ENCODE data around the gene APC2.
"Not testable (repeated sequence)": the region's sequence is repeated elsewhere in the genome, so short reads cannot be mapped to it uniquely, and the experiment has no call there.

Gene APC2

DNA sequence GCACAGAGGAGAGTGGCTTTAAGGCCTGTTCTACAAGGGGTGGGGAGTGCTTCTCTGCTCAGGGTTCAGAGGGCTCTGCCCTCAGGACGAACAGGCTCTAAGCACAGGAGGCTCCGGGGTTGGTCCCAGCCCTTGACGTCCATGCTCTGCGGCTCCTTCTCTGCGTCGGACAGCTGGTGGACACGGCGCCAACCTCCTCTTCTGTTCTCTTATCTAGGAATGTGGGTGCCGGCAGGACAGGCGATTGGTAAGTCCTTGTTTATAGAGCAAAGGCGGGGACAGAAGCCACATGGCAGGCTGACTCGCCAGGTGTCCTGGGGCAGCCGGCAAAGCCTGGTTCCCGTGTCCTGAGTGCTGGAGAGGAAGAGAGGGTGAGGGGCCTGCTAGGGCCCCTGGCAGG is 20.2 kb upstream of the APC2 start:
- DNase-seq, result no peak

DNA sequence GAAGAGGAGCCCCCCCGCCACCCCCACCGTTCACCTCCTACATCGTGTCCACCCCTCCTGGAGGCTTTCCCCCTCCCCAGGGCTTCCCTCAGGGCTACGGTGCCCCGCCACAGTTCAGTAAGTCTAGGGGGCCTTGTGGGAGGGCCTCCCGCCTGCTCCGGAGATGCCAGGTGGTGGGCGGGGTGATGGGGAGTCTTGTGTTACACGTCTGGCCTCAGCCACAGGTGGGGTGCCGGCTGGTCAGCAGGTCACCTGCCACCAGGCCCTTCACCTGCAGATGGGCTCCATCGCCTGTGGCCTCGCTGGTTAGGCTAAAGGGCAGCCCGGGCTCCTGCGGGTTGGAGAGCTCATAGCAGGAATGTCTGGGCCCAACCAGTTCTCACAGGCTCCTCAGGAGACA is 19.7 kb upstream of the APC2 start:
- DNase-seq, result no peak

DNA sequence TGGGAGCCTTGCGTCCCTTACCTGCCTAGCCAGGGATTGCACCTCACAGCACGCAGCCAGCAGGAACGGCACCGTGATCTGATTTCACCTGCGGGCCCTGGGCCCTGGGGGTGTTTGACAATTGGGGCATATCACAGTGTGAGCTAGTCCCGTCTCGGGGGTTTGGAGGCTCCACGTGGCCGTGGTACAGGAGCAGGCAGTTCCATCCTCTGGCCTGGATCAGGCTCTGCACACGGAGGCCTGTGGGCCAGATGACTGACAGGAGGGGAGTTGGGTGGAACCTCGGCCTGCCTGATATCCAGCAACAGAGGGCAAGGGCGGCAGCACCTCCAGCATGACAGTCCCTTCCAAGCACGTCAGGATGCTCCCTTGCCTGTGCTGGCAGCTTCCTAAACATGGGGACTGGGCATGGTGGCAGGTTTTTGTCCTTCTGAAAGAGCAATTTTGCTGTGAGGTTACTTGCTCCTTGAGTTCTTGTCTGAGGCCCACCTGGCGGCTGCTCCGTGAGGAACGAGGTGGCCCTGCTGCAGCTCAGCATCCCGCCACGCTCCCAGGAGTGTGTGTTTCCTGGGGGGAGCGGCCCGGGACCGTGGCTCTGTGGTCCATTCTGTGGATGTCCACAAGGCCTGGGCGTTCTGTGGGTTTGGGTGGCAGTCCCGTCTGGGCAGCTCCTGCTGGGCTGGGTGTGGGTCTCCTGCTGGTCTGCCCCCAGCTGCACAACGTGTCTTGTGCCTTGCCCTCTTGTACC is 18.0 kb upstream of the APC2 start:
- DNase-seq, result no peak

DNA sequence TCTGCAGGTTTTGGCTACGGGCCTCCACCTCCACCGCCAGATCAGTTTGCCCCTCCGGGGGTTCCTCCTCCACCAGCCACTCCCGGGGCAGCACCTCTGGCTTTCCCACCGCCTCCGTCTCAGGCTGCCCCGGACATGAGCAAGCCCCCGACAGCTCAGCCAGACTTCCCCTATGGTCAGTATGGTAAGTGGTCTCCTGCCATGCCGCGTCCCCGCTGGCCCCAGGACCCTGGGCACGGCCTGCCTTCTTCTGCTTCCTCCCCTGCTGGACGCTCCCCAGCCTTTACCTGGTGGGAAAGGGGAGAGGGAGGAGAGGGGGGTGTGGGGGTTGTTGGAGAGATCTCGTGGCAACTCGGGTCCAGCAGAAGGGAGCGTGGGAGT is 17.4 kb upstream of the APC2 start:
- DNase-seq, result no peak

DNA sequence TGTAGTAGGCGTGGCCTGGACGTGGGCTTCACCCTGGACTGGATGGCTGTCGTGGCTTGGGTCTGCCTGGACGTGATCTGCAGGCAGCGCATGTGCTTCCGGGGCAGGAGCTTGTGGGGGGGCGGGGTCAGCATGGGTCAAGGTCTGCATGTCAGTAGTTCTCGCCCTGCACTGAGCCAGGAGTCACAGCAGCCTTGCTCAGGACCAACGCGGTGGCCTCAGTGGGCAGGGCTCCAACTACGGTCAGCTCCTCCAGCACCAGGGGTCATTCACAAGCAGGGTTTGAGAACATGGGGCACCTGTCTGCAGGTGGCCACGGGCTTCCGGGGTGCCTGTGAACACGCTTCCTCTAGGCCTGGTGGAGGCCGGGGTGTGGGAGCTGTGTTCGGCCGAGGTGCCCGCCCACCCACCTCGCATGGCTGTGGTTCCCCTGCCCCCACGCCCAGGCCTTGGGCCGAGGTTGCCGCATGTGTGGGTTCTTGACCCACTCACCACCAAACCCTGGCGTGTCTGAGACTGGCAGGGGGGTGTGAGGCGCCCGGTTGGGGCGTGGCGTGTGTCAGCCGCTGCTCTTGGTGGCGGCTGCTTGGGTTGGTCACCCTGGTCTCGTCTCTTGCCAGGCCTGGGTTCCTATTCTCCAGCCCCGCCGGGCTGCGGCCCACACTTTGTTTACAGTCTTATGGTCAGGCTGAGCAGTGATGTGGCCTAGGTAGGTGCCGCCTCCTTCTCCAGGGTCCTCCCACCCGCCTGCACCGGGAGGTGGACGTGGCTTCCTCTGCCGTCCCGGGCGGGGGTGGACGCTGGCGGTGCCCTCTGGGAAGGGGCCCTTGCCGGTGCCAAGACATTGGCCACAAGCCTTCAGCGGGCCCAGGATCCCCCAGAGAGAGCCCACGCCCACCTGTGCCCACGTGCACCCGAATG is 16.5 kb upstream of the APC2 start:
- no peak for DNase-seq

DNA sequence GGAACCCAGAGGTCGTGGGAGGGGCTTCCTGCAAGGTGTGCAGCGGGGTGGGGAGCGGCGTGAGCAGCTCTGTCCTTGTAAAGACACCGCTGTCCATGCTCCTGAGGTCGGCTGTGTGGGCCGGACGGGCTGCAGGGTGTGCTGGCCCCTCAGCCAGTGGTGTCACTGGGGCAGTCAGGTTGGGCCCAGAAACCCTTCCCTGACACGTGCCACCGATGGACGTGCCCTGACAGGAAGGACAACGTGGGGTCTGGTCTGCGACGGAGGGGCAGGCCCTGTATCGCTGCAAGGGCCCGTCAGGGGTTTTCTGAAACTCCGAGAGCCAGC is 15.9 kb upstream of the APC2 start:
- no peak for DNase-seq

DNA sequence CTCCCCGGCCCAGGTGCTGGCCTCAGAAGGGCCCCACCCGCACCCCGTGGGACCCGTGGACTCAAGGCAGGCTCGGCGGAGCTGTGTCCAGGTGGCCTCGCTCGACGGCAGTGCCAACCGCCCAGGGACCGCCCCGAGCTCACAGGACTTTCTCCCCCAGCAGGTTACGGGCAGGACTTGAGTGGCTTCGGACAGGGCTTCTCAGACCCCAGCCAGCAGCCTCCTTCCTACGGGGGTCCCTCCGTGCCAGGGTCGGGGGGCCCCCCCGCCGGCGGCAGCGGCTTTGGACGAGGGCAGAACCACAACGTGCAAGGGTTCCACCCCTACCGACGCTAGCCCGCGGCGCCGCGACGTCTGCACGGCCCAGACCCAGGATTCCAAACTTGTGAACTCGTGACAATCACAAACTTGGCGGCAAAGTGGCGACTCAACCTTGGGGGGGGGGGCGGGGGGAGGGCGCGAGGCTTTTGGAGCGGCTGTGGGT is 15.3 kb upstream of the APC2 start:
- no peak for DNase-seq

DNA sequence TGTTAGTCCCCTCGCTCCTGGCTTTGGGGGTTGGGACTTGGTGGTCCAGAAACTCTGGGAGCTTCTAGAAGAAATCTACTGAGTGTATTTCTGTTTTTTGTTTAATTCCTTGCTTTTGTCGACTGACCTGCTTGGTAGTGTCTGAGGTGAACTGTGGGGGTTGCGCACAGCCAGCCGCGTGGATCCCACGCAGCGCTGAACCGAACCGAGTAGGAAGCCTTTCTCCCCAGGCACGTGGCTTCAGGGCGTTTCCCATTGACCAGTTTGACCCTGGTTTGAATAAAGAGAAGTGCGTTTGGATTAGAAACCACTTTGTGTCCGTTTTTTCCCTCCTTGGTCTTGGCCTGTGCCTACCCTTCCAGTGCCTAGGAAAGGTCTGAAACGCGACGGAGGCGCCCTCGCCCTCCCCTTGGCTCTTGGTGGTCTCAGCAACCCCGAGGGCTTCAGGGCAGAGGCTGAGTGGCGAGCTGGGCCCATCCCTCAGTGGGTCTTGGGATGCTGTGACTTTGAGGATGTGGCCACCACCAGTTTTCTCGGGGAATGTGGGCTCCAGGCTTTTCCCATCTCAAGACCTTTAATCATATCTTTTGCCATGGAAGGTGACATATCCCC is 14.4 kb upstream of the APC2 start:
- DNase-seq, result no peak

DNA sequence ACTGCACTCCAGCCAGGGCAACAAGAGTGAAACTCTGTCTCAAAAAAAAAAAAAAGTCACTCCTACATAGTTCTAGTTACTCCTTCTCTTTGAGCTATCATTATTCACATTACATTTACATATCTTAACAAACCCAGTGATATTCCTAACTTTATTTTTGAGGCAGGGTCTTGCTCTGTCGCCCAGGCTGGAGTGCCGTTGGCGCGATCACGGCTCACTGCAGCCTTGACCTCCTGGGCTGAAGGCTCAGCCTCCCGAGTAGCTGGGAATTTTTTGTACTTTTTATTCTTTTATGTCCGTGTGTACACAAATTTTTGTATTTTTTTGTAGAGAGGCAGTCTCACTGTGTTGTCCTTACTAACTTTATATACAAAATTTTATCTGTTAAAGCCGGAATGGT is 12.3 kb upstream of the APC2 start:
- no peak for DNase-seq

DNA sequence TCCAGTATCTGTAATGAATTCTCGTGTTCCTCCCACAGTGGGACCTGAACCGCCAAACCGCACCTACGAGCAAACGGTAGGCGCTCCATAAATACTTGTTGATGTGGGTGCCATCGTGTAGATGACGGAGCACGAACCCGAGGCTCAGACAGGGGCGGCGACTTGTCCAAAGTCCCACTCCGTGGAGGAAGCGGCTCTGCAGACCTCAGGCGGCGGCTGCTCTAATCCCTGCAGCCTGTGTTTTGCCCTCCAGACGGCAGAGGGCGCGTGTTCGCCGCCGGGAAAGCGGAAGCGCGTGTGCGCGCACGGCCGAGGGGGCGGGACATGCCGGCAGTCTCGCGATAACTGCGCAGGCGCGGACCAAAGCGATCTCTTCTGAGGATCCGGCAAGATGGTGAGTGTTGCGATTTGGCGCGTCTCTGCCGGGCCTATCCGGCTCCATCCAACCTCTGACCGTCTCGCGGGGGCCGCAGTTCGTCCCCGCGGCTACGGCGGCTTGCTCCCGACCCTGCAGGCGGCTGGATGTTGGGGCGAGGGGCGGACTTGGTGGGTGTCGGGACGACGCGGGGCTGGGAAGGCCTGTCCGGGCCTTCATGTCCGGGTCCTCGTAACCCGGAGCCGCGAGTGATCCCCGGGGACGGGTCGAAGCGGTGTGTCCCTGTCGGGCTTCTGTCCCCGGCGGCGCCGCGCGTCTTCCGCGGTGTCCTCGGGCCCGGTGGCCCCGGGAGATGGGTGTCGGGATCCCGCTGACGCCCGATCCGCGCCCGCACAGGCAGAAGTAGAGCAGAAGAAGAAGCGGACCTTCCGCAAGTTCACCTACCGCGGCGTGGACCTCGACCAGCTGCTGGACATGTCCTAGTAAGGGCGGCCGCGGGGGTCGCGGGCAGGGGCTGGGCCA is 11.6 kb upstream of the APC2 start, which contains the start of gene RPS15:
TSS of gene RPS15 (plus strand) at position 362 of the 898 bp plus-strand sequence. CDS start at position 392, 30 bp downstream.
- DNase-seq, result peak; percentile 92

DNA sequence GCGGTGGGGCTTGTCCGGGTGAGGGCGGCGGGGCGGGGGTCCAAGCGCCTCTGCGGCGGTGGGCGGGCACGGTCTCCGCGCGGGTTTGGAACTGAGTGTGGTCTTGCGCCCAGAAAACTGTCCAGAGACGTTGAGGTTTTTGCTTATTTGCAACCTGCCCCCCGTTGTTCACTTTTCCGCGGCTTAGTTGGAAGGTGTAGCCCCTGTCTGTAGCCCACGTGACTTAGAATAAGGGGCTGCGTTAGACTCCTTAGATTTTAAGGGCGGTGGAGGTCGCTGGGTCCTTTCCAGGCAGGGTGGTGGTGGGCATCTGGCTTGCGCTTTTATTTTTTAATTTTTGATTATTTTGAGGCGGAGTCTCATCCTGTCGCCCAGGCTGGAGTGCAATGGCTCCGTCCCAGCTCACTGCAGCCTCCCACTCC is 11.0 kb upstream of the APC2 start:
- DNase-seq, result no peak

DNA sequence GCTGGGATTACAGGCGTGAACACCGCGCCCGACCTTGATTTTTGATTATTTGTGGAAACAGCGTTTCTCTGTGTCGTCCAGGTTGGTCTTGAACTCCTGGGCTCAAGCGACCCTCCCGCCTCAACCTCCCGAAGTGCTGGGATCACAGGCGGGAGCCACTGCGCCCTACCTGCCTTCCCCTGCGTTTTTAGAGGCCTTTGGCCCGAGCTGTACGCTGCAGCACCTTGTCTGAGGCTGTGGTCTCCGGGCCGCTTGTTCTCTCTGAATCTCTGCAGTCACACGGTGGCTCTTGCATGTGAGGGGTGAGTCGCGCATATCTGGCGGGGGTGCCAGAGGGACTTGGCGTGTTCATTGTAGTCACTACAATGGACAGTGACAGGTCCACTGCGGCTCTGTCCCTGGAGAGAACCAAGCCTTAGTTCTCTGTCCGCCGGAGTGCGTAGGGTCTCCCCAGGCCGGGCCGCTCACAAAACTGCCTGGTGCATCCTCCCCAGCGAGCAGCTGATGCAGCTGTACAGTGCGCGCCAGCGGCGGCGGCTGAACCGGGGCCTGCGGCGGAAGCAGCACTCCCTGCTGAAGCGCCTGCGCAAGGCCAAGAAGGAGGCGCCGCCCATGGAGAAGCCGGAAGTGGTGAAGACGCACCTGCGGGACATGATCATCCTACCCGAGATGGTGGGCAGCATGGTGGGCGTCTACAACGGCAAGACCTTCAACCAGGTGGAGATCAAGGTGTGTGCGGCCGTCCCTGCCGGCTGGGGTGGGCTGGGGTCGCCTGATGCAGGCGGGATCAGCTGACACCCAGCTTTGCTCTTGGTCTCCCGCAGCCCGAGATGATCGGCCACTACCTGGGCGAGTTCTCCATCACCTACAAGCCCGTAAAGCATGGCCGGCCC is 10.2 kb upstream of the APC2 start:
- not testable (repeated sequence) for DNase-seq

DNA sequence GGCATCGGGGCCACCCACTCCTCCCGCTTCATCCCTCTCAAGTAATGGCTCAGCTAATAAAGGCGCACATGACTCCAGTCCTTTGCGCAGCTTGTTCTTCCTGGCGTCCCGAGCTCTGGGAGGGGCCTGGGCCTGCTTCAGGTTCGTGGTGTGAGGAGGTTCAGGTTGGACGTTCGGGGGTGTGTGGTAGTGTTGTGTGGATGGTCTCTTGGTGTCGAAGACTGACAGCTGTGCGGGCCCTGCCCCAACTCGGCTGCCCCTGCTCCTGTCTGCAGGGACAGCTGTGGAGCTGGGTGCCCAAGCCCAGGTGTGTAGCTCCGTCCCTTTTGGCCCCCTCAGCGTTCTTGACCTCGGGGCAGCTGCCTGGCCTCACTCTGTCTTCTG is 9.5 kb upstream of the APC2 start:
- DNase-seq, result no peak

DNA sequence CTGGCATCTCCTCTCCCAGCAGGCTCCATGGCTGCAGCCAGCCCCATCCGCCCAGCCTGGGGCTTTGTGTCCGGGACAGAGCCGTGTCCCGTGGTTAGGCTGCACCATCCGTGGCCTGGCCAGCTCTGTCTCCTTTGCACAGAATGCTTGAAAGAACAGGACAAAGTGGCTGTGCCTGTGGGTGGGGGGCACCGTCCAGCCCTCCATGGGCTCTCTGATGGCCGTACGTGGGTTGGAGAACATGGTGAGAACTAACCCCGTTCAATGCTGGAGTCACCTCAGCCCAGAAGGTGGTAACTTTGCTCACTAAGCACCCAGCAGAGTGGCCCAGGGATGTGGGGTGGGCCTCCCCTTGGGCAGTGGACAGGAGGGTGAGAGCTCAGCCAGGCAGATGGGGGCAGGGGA is 8.9 kb upstream of the APC2 start:
- DNase-seq, result no peak

DNA sequence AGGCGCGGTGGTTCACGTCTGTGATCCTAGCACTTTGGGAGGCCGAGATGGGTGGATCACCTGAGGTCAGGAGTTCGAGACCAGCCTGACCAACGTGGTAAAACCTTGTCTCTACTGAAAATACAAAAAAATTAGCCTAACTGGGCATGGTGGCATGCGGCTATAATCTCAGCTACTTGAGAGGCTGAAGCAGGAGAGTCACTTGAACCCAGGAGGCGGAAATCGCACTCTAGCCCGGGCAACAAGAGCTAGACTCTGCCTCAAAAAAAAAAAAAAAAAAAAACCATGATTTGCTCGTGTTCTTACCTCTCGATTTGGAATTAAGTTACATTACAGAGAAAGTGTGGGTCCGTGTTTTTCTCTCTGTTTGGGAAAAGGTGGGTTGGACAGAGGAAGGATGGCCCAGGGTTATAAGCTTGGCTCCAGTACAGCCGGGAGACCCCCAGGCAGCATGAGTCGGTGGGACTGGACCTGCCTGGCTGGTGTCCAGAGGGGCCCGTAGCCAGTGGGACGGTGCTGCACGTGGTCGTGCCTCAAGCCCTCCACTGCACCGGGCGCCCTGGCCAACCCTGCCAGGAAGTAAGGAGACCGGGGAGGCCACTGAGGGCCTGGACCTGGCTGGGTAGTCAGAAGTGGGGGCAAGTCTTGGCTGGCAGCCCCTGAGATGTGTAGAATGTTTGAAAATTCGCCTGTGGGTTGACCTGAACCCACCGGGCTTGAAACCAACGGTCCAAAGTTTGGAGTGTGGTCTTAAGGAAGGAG is 8.1 kb upstream of the APC2 start:
- no peak for DNase-seq

DNA sequence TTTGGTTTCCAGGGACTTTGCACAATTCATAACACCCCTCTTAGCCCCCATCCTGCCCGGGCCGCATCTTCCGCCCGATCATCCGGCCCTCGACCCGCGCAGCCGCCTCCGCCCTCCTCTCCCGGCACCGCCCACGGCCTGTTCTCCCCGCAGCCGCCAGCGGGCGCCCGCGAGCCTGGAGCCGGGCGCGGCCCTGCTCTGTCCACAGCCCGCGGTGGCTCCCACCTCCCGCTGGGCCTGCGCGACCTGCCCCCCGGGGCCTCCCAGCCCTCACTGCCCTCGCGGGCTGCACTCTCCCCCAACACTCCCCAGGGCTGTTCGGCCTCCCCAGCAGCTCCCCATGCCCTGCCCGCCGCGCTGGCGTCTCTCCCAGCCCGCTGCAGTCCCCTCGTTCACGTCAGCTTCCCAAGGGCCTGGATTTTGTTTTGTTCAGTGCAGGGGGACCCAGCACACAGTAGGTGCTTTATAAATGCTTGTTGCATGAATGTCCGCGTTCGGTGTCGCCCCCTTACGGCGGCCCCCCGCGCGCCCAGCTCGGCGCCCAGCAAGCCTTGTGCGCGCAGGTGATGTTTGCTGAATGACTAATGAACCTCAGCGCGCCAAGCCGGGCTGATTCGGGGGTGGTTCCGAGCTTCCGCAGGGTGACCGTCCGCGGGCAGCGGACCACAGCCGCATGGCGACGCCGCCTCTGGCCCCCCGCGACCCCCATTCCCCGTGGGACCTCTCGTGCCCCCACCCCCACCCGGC is 4.6 kb upstream of the APC2 start:
- peak; percentile 41 for DNase-seq

DNA sequence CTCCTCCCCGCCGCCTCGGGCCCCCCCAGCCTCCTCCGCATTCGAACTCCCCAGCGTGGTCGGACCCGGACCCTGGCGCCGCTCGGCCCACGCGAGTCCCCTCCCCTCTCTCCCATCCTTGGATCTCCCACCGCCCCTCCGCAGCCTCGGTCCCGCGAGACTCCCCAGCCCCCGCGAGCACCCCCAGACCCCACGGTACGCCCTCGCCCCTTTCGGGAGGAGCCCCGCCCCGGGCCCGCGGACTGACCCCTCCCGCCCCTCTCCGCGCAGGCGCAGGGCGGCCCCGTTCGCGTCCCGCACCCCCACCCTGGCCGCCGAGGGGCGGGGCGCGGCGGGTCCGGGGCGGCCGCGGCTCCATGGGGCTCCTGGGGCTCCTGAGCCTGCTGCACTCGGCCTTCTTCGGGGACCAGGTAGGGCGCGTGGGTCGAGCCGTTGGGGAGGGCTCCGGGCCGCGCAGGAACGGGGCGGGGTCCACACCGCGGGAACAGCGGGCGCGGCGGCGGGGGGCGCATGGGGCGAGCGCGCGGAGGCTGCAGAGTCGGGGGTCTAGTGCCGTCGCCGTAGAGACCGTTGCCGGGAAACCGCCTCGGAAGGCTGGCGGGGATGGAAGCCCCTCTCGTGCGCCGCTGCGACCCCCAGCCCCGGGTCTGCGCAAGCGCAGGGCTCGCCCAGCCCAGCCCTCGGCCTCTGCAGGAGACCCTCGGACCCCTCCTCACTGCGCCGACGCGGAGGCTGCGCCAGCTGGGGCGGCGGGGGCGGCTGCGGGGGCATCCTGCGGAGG is 3.8 kb upstream of the APC2 start:
- DNase-seq, result peak; percentile 30

DNA sequence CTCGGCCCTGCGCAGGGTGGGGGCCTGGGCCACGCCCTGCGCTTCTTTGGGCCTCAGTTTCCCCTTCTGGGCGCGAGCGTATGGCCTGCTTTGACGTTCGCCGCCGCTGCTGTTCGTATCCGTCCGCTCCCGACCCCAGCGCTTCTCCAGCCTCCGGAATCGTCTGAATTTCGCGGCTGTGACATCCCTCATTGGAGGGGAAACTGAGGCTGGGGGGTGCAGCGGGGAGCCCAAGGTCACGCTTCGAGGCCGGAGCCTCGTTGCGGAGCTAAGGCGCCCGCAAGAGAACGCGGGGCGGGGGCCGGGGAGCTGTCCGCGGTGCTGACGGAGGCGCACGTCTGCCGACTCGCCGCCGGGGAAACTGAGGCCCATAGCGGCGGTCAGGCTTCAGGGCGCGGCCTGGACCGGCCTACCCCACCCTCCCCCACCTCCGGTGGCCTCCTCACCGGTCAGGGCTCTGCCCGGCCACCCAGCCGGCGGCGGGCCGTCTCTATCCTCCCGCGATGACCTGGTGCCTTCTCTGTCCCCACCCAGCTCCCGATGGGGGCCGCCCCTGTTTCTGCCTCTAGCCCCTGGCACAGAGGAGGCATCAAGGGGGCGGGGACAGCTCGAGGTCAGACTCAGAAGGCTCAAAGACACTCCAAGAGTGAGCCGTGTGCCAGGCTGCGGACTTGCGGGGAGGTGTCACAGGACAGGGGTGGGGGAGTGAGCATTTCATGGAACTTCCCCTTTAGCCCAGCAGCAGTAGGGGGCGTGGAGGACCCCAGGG is 3.0 kb upstream of the APC2 start:
- no peak for DNase-seq

Data from NCI-H1092 treated with DMSO at 0.1 percent for 48 hours (cell line).